ENCODE data around the gene ARHGDIB. TPM values are rescaled to one million over a fixed set of nuclear protein-coding genes. Genes with fewer than 3 reads are reported as not detected.

ARHGDIB gene
- total and polyA plus RNA-seq, 10 of the 15 experiments (the other 5 are each of a cell fraction or from before 2014, with no cell fraction given): 796 to 2,849 (median 1,346) TPM

DNA sequence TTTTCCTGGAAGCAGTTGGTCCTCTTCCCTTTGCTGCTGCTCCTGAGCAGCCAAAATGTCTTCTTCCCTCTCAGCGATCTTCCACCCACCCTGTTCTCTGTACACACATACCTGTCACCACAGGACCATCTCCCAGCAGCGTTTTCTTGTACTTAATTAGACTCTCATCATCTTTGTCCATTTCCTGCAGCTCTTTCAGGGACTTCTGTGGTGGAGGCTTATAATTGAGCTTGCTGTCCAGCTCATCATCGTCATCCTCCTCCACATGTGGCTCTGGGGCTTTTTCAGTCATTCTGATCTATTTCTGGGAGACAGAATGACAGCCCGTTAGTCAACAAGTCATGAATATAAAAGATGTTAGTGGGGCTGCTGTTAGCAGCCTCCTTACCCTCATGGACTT is 11.0 kb downstream of the ARHGDIB start (continued):
- TF ChIP-seq, protein P1, sequence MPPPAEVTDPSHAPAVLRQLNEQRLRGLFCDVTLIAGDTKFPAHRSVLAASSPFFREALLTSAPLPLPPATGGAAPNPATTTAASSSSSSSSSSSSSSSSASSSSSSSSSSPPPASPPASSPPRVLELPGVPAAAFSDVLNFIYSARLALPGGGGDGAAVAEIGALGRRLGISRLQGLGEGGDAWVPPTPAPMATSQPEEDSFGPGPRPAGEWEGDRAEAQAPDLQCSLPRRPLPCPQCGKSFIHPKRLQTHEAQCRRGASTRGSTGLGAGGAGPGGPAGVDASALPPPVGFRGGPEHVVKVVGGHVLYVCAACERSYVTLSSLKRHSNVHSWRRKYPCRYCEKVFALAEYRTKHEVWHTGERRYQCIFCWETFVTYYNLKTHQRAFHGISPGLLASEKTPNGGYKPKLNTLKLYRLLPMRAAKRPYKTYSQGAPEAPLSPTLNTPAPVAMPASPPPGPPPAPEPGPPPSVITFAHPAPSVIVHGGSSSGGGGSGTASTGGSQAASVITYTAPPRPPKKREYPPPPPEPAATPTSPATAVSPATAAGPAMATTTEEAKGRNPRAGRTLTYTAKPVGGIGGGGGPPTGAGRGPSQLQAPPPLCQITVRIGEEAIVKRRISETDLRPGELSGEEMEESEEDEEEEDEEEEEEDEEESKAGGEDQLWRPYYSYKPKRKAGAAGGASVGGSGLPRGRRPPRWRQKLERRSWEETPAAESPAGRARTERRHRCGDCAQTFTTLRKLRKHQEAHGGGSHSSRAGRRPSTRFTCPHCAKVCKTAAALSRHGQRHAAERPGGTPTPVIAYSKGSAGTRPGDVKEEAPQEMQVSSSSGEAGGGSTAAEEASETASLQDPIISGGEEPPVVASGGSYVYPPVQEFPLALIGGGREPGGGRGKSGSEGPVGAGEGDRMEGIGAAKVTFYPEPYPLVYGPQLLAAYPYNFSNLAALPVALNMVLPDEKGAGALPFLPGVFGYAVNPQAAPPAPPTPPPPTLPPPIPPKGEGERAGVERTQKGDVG (CRISPR knock-in tag; IDR thresholded peaks at IDR 0.05): no peak
- no peak for TF ChIP-seq SRF (IDR thresholded peaks at IDR 0.05; ENCODE audit: low read depth in 2 of 2, low read length in 2 of 2)
- no peak for TF ChIP-seq FOS (IDR thresholded peaks at IDR 0.05; ENCODE audit: borderline replicate concordance, extremely low read depth, insufficient read length)
- TF ChIP-seq, protein P2, sequence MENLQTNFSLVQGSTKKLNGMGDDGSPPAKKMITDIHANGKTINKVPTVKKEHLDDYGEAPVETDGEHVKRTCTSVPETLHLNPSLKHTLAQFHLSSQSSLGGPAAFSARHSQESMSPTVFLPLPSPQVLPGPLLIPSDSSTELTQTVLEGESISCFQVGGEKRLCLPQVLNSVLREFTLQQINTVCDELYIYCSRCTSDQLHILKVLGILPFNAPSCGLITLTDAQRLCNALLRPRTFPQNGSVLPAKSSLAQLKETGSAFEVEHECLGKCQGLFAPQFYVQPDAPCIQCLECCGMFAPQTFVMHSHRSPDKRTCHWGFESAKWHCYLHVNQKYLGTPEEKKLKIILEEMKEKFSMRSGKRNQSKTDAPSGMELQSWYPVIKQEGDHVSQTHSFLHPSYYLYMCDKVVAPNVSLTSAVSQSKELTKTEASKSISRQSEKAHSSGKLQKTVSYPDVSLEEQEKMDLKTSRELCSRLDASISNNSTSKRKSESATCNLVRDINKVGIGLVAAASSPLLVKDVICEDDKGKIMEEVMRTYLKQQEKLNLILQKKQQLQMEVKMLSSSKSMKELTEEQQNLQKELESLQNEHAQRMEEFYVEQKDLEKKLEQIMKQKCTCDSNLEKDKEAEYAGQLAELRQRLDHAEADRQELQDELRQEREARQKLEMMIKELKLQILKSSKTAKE (IDR thresholded peaks at IDR 0.05; ENCODE audit: low read depth, poor library complexity, severe bottlenecking): no peak
- TF ChIP-seq SMAD5 (IDR thresholded peaks at IDR 0.05; ENCODE audit: low read depth): no peak
- no peak for TF ChIP-seq HDAC6 (IDR thresholded peaks at IDR 0.05; ENCODE audit: unreplicated experiment)
- no peak for TF ChIP-seq MYC (IDR thresholded peaks at IDR 0.05; ENCODE audit: insufficient read depth, insufficient read length, insufficient replicate concordance, low read length, severe bottlenecking)
- no peak for TF ChIP-seq CBX5 (IDR thresholded peaks at IDR 0.05; ENCODE audit: low read depth)
- TF ChIP-seq CREM (IDR thresholded peaks at IDR 0.05; ENCODE audit: low read depth): peak; percentile 81
- TF ChIP-seq IKZF2 (IDR thresholded peaks at IDR 0.05): peak; percentile 77 to 81; a peak in 3 of 4 replicates
- TF ChIP-seq SMC3 (IDR thresholded peaks at IDR 0.05; ENCODE audit: borderline replicate concordance, low read length): no peak
- TF ChIP-seq POLR2AphosphoS2 (IDR thresholded peaks at IDR 0.05; ENCODE audit: low read depth, low read length): no peak
- TF ChIP-seq, protein P3, sequence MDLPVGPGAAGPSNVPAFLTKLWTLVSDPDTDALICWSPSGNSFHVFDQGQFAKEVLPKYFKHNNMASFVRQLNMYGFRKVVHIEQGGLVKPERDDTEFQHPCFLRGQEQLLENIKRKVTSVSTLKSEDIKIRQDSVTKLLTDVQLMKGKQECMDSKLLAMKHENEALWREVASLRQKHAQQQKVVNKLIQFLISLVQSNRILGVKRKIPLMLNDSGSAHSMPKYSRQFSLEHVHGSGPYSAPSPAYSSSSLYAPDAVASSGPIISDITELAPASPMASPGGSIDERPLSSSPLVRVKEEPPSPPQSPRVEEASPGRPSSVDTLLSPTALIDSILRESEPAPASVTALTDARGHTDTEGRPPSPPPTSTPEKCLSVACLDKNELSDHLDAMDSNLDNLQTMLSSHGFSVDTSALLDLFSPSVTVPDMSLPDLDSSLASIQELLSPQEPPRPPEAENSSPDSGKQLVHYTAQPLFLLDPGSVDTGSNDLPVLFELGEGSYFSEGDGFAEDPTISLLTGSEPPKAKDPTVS (IDR thresholded peaks at IDR 0.05; ENCODE audit: low read depth, low read length): no peak
- TF ChIP-seq NR2C2 (IDR thresholded peaks at IDR 0.05; ENCODE audit: borderline replicate concordance, control insufficient read depth, insufficient read length, low read depth): no peak
- TF ChIP-seq, protein P4, sequence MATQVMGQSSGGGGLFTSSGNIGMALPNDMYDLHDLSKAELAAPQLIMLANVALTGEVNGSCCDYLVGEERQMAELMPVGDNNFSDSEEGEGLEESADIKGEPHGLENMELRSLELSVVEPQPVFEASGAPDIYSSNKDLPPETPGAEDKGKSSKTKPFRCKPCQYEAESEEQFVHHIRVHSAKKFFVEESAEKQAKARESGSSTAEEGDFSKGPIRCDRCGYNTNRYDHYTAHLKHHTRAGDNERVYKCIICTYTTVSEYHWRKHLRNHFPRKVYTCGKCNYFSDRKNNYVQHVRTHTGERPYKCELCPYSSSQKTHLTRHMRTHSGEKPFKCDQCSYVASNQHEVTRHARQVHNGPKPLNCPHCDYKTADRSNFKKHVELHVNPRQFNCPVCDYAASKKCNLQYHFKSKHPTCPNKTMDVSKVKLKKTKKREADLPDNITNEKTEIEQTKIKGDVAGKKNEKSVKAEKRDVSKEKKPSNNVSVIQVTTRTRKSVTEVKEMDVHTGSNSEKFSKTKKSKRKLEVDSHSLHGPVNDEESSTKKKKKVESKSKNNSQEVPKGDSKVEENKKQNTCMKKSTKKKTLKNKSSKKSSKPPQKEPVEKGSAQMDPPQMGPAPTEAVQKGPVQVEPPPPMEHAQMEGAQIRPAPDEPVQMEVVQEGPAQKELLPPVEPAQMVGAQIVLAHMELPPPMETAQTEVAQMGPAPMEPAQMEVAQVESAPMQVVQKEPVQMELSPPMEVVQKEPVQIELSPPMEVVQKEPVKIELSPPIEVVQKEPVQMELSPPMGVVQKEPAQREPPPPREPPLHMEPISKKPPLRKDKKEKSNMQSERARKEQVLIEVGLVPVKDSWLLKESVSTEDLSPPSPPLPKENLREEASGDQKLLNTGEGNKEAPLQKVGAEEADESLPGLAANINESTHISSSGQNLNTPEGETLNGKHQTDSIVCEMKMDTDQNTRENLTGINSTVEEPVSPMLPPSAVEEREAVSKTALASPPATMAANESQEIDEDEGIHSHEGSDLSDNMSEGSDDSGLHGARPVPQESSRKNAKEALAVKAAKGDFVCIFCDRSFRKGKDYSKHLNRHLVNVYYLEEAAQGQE (IDR thresholded peaks at IDR 0.05; ENCODE audit: low read depth, low read length): 0 out of 2 replicates have a peak, but pooled peaks have one; percentile 27
- TF ChIP-seq LARP7 (IDR thresholded peaks at IDR 0.05): no peak
- TF ChIP-seq MEF2B (IDR thresholded peaks at IDR 0.05; ENCODE audit: partially characterized antibody, poor library complexity, severe bottlenecking): peak; percentile 78
- no peak for TF ChIP-seq ZNF207 (IDR thresholded peaks at IDR 0.05; ENCODE audit: borderline replicate concordance)
- TF ChIP-seq CHD4 (IDR thresholded peaks at IDR 0.05): no peak
- 0 out of 2 replicates have a peak, but pooled peaks have one; percentile 50 for TF ChIP-seq JUNB (IDR thresholded peaks at IDR 0.05)

Measured in GM12878 (cell line).